ENCODE results near the gene SLC12A7.

DNA sequence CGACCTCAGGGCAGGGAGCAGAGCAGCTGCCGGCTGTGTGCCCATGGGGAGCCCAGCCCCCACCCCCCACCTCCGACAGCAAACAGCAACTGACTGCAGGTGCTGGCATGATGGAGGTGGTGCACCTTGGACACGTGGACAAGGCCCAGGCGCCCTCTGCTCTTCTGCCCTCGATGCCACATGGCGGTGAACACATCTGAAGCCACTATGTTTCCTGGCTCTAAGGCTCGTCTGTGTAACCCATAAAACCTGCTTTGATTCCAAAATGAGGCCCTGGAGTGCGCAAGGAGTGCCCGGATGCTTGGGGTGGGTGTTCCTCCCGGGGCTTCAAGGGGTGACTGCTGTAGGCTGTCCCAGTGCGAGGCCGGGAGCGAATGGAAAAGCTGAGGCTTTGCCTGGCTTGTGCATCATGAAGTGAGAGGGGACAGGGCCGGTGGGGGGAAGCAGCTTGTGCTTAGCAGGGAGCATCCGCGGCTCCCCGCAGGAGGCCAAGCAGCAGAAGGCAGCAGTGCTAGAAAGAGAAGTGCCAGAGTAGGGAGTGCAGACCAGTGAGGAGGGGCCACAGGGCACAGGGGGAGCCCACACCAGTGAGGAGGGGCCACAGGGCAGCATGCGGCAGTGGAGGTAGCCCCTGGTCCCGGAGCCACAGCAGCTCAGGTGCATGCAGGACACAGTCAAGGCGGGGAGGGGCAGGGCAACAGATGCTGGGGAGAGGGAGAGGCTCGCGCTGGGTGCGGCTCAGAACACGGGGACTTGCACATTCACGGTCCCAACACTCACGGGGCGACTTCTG, 73.2 kb downstream of the SLC12A7 start:
- no peak for TF ChIP-seq EZH2 (IDR thresholded peaks at IDR 0.05; ENCODE audit: low read length)
- TF ChIP-seq, protein P1, sequence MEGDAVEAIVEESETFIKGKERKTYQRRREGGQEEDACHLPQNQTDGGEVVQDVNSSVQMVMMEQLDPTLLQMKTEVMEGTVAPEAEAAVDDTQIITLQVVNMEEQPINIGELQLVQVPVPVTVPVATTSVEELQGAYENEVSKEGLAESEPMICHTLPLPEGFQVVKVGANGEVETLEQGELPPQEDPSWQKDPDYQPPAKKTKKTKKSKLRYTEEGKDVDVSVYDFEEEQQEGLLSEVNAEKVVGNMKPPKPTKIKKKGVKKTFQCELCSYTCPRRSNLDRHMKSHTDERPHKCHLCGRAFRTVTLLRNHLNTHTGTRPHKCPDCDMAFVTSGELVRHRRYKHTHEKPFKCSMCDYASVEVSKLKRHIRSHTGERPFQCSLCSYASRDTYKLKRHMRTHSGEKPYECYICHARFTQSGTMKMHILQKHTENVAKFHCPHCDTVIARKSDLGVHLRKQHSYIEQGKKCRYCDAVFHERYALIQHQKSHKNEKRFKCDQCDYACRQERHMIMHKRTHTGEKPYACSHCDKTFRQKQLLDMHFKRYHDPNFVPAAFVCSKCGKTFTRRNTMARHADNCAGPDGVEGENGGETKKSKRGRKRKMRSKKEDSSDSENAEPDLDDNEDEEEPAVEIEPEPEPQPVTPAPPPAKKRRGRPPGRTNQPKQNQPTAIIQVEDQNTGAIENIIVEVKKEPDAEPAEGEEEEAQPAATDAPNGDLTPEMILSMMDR (optimal IDR thresholded peaks at IDR 0.05 in 1 of 3, IDR thresholded peaks at IDR 0.05 in 1 of 3, conservative IDR thresholded peaks at IDR 0.05 in 1 of 3; ENCODE audit: extremely low read depth in 1 of 3, insufficient read depth in 2 of 3, low read length in 3 of 3), result no peak

Measured in keratinocyte (primary cell).